NCI-H1048 (cell line): ENCODE results near the gene HELT.
"Not testable (repeated sequence)": the region's sequence is repeated elsewhere in the genome, so short reads cannot be mapped to it uniquely, and the experiment has no call there.

Experiments used
- DNase-seq: peaks from one replicate; lab custom pipeline; 2025; lab: John Stamatoyannopoulos, UW

The HELT gene, protein sequence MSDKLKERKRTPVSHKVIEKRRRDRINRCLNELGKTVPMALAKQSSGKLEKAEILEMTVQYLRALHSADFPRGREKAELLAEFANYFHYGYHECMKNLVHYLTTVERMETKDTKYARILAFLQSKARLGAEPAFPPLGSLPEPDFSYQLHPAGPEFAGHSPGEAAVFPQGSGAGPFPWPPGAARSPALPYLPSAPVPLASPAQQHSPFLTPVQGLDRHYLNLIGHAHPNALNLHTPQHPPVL

GRCh38 chr4:185017964-185018772 lies at the start of gene HELT:
Gene HELT, plus strand, starts transcription at chr4:185018490. Its CDS starts 439 bp downstream, at chr4:185018929.
- DNase-seq = peak; percentile 21

DNA sequence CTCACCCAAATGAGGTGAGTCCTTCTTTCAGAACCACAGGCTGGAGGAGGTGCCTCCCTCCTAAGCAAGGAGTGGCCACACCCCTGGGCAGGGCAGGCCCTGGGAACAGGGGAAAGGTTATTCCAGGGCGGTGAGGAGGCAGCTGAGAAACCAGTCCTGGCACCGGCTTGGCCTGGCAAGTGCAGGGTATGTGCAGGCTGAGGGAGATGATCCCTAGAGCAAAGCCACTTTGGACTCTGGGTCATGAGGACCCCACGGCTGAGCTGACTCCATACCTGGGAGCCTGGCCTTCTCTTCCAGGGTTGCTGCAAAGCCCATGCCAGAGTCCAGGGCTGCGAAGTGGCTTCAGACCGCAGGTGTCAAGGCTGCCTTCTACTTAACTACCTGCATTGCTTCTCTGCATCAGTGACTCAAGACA lies 49.5 kb upstream of the HELT start:
- DNase-seq = no peak

DNA sequence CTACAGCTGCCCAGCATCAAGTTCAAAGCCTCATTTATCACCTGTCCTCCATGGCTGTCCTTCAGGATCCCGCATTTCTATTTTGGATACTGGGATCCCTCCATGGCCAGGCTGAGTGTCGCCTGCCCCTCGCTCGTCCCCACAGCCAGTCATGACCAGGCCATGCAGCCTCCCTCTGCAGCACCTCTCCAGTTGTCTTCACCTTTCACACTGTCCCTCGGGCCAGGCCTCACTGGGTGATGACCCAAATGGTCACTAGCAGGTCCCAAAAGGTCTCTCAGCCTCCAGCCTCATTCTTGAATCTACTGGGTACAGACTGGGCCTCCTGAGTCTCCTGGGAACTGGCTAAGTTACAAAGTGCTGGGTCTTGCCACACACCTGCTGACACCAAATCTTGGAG lies 48.7 kb upstream of the HELT start:
- DNase-seq = no peak

- no peak for DNase-seq
Measured at GRCh38 chr4:184972991-184973390, 45.3 kb upstream of the HELT start.

DNA sequence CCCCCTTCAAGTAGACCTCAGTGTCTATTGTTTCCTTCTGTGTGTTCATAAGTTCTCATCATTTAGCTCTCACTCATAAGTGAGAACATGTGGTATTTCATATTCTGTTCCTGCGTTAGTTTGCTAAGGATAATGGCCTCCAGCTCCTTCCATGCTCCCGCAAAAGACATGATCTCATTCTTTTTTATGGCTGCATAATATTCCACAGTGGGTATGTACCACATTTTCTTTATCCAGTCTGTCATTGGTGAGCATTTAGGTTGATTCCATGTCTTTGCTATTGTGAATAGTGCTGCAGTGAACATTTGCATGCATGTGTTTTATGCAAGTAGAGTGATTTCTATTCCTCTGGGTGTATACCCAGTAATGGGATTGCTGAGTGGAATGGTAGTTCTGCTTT lies 41.9 kb upstream of the HELT start:
- DNase-seq = not testable (repeated sequence)

DNA sequence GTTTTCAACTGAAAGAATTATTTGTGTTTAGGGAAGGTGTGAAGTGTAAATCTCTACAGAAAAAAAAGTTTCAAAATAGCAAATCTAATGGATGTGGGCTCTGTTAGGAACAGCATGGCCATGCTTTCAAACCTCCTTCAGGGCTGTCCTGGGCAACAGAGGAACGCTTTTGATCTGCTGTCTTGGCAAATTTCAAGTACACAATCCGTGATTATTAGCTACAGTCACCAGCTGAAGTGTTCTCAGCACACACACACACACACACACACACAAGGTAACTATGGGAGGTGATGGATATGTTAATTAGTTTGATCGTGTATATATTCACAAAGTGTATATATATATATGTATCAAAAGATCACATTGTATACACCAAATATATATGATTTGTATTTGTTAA lies 40.5 kb upstream of the HELT start:
- DNase-seq = no peak

DNA sequence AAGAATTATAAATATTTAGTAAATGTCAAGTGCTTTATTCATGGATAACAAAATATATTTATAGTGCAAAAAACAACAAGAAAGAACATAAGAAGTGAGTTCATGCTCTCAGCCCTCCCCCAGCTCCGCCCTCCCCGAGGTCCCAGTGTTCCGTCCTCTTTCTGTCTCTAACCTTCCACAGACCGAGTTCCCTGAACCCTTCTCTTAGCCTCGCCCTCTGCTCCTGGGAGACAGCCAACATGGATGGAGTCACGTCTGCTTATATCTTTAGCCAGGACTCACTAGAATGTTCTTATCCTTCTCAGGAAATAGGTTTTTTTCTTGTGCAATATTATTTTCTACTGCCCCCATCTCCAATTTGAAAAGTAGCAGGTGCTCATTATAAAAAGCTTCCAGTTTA lies 40.1 kb upstream of the HELT start:
- no peak for DNase-seq

DNA sequence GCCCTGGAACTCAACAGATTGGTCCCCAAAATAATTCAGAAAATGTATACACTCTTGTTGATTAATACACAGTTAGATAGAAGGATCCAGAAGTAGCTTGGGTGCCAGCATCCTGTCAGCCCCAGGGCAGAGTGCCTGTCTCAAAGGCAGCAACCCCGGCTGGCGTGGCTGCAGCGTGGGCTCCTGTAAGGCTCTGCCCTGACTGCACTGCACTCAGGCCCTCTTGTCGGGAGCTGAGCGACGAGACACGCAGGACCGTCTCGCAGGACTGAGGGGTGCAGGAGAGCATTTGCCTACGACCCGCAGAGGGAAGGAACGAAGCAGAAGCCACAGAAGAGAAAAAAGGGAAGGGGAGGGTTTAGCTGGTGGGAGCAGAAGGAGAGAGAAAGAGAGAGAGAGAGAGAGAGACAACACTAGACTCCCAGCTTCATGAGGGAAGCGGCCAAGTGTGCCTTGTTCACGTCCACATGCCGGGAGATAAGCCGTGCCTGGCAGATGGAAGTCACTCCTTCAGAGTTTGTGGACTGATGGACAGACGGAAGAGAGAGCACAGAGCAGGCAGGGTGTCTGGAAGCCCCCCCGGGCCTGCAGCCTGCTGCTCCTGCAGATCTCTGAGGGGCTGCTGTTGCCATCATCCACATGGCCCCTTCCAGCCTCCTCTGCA lies 38.7 kb upstream of the HELT start:
- no peak for DNase-seq

DNA sequence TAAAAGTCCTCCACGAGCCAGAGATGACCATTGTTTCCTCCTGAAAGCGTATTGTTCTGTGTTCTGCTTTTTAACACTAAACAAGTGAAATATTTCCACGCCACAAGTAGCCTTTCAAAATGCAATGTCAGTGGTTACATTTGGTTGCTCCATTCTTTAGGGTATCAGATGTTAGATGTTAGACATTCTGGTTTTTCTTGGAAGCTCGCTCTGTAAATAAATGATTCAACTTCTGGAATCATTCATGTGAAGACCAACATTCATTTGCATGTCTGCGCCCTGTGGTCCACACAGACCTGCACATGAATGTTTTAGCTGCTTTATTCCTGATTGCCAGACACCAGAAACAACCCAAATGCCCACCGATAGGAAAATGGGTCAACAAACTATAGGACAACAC lies 38.0 kb upstream of the HELT start:
- DNase-seq = no peak

- peak; percentile 19 for DNase-seq
Measured at GRCh38 chr4:184983672-184984356, 34.5 kb upstream of the HELT start.

- no peak for DNase-seq
Measured at GRCh38 chr4:184987493-184988031, 30.7 kb upstream of the HELT start.

GRCh38 chr4:184988611-184989010 lies 29.7 kb upstream of the HELT start:
- DNase-seq = no peak

GRCh38 chr4:184989283-184989682 lies 29.0 kb upstream of the HELT start:
- not testable (repeated sequence) for DNase-seq

DNA sequence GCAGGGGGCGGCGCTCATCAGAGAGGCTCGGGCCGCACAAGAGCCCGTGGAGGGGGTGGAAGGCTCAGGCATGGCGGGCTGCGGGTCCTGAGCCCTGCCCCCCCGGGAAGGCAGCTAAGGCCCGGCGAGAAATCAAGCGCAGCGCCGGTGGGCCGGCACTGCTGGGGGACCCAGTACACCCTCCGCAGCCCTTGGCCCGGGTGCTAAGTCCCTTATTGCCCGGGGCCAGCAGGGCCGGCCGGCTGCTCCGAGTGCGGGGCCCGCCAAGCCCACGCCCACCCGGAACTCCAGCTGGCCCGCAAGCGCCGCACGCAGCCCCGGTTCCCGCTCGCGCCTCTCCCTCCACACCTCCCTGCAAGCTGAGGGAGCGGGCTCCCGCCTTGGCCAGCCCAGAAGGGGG lies 28.2 kb upstream of the HELT start:
- not testable (repeated sequence) for DNase-seq

DNA sequence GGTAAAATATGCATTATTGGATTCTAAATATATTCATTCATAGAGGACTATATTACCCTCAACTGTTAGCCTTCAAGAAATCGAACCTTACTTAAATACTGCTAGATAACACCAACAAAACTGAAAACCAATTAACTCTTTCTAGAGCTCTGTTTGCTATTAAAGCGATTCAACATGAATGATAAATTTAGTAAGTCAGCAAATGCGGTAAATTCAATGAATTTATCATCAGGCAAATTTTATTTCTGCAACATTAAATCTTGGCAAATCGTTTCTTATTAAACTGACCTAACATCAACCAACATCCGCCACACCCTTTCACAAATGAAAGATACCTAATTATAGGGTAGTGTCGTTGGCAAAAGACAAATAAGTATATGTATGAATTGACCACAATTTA lies 26.4 kb upstream of the HELT start:
- DNase-seq = no peak

- no peak for DNase-seq
Measured at GRCh38 chr4:184992422-184992821, 25.9 kb upstream of the HELT start.

DNA sequence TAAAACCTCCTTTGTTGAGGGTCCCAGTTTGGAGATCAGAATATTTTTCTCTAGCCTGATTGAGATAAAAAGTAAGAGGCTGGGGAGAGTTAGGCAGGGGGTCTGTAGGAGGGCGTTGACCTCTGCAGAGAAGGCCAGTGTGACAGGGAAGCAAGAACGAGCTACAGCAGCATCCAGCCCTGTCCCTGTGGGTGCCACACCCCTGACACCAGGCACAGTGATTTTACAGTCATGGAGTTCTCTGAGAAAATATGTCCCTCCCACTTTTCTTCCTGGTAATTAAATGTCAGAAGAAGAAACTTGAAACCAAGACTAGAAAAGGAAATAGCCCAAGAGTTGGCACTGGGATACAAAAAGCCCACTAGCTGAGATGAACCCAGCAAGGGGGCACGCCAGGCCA lies 25.0 kb upstream of the HELT start:
- no peak for DNase-seq

DNA sequence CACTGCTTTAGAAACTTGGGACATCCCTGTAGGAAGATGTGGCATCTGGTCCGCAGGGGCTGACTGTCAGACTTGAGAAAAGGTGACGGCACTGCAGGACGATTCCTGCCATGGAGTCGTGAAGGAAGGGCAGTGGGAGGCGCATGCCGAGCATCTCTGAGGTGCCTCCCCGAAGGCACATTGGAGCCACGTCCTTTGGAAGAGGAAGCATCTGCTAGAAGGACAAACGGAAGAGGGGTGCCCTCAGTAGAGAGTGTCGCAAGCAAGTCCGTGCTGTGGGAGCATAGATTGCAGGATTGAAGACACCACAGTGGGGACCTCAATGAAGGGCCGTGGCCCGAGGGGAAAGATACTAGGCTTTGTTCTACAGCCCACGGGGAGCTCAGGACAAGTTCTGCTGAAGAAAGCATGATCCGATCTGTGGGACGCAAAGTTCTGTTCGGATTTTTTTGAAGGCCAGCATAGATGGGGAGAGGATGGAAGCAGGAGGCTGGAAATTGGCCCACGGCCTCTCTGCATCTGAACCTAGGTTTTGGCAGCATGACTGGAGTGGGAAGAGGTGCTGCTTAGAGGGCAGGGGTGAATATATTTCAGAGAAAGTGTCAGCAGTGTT lies 24.2 kb upstream of the HELT start:
- no peak for DNase-seq

DNA sequence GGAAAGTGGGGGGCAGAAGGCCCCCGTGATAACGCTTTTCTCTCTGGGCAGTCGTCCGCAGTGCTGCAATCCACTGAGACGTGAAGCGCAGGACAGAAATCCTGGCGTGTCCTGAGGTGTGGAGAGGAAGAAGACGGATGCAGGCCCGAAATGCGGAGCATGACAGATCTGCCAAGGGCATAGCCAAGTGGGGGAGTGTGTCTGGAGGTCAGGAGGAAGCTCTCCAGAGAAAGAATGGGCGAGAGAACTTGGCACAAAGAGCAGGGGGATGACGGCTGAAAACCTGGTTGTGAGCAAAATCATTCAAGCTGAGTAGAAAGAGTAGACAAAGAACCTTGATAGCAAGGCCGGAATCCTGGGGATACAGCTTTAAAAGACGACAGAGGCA lies 23.7 kb upstream of the HELT start:
- DNase-seq = no peak

- DNase-seq = not testable (repeated sequence)
Measured at GRCh38 chr4:184997656-184998055, 20.6 kb upstream of the HELT start.

GRCh38 chr4:185002784-185003183 lies 15.5 kb upstream of the HELT start:
- no peak for DNase-seq
